ENCODE measurements around the gene NDUFS2.
"Not testable (repeated sequence)": the region's sequence is repeated elsewhere in the genome, so short reads cannot be mapped to it uniquely, and the experiment has no call there.

The NDUFS2 gene

DNA sequence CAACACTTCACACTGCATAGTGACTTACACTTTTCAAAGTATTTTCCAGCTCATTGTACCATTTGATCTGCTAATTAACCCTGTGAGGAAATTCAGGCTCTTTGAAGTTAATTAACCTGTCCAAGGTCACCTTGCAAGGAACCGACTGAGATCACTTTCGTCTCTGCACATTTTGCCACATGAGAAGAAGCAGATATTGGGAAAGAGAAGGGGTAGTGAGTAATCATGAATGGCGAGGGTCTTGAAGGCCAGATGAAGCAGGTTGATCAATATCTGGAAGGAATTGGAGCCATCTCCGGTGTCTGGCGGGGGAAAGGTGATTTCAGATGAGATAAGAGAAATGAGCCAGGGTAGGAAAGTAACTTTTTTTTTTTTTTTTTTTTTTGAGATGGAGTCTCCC, 17.8 kb downstream of the NDUFS2 start:
- no peaks in the 10 kb centered on the region for H3K27me3 ChIP-seq (ENCODE audit: insufficient read depth, low read length)
- H3K79me2 ChIP-seq (ENCODE audit: control insufficient read depth, insufficient read depth, low read length, unreplicated experiment), result no peaks in the 10 kb centered on the region
- H3K4me1 ChIP-seq (ENCODE audit: control insufficient read depth, insufficient read depth, low read length, unreplicated experiment), result peaks cover 23% of the 10 kb centered on the region
- no peaks in the 10 kb centered on the region for H3K36me3 ChIP-seq (ENCODE audit: insufficient read depth, low read length)
- no peak overlapping the region for H3K4me3 ChIP-seq (ENCODE audit: low read depth, low read length)
- H3K27ac ChIP-seq (ENCODE audit: low read depth, low read length), result no peak overlapping the region
- no peak overlapping the region for H2AFZ ChIP-seq (ENCODE audit: low read length, unreplicated experiment)

DNA sequence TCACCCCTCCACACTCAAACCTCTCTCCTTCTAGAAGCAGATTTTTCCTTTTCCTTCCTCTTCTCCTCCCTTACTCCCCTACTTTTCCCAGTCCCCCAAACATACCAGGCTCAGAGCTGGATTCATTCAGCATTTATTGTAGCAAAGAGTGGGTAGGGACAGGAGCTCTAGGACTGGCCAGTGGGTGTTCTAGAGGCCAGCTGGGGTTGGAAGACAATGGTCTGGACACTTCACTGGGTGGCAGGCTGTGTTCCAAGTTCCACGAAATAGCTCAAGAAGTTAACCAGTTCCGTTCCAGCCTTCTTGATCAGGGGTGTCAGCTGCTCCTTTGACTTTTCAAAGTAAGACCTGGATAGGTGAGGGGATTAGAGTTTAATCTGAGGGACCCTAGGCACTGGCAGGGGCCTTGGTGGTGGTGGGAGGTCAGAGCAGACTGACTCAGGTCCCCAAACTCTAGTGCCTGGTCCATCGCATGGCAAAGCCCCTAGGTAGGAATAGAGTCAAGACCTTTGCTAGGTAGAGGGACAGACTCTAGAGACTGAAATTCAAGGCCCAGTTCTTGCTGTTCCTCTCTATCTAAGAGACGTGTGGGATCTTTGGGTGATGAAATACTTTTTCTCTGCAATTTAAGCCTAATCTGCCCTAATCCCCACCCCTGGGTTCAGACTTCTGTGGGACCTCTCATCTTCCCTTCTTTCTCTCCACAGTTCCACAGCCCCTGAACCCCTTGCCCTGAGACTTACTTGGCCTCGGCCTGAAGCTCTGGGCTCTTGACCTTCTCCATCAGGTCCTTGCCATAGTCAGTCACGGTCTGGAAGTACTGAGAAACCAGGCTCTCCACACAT, 20.2 kb downstream of the NDUFS2 start:
- no peak overlapping the region for H3K27ac ChIP-seq (ENCODE audit: low read depth, low read length)
- no peaks in the 10 kb centered on the region for H3K36me3 ChIP-seq (ENCODE audit: insufficient read depth, low read length)
- no peak overlapping the region for H2AFZ ChIP-seq (ENCODE audit: low read length, unreplicated experiment)
- H3K27me3 ChIP-seq (ENCODE audit: insufficient read depth, low read length), result no peaks in the 10 kb centered on the region
- peaks cover 22% of the 10 kb centered on the region for H3K4me1 ChIP-seq (ENCODE audit: control insufficient read depth, insufficient read depth, low read length, unreplicated experiment)
- H3K4me3 ChIP-seq (ENCODE audit: low read depth, low read length), result no peak overlapping the region
- peaks cover 3% of the 10 kb centered on the region for H3K79me2 ChIP-seq (ENCODE audit: control insufficient read depth, insufficient read depth, low read length, unreplicated experiment)

DNA sequence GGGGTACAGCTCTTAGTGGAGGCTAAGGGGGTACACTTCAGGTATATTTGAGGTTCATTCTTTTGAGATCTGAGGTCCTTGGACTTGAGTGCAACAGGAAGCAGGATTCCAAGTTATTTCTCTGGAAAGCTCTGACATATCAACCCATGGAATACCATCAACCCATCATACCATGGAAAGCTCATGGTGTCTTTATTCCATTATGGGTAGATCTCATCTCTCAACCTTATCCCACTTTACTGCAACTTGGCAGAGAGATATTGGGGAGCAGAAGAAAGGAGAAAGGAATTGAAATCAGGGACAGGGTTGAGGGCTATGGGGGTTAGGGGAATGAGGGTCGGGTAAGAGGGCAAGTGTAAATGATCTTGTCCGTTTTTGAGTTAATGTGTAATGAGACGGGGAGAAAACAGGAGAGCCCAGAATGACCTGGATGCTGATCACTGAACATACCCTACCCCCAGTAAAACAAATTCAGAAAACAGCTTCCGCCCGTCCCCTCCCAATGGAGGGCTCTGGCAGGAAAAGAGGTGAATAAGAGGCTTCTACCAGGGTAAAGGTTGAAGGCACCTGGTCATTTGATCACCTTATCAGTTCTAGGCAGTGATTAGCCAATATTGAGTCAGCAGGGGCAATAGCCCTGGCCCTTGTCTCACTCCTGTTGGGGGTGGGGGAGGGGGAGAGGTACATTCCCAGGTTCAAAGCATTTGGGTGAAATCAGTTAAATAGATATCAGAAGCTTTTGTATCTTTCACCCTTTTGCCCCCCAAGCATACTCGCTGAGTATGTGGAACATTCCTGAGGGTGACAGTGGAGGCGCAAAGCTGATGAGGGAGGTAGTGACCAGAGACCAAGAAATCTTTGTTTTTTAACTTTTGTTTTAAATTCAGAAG, 21.9 kb downstream of the NDUFS2 start:
- no peak overlapping the region for H2AFZ ChIP-seq (ENCODE audit: low read length, unreplicated experiment)
- no peak overlapping the region for H3K4me3 ChIP-seq (ENCODE audit: low read depth, low read length)
- no peaks in the 10 kb centered on the region for H3K27me3 ChIP-seq (ENCODE audit: insufficient read depth, low read length)
- peaks cover 17% of the 10 kb centered on the region for H3K4me1 ChIP-seq (ENCODE audit: control insufficient read depth, insufficient read depth, low read length, unreplicated experiment)
- H3K36me3 ChIP-seq (ENCODE audit: insufficient read depth, low read length), result no peaks in the 10 kb centered on the region
- peaks cover 3% of the 10 kb centered on the region for H3K79me2 ChIP-seq (ENCODE audit: control insufficient read depth, insufficient read depth, low read length, unreplicated experiment)
- H3K27ac ChIP-seq (ENCODE audit: low read depth, low read length), result no peak overlapping the region

DNA sequence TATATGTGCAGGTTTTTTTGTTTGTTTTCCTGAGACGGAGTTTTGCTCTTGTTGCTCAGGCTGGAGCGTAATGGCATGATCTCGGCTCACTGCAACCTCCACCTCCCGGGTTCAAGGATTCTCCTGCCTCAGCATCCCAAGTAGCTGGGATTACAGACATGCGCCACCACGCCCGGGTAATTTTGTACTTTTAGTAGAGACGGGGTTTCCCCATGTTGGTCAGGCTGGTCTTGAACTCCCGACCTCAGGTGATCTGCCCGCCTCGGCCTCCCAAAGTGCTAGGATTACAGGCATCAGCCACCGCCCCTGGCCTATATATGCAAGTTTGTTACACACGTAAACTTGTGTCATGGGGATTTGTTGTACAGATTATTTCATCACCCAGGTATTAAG, 22.5 kb downstream of the NDUFS2 start:
- not testable (repeated sequence) for H2AFZ ChIP-seq (ENCODE audit: low read length, unreplicated experiment); H3K27ac ChIP-seq (ENCODE audit: low read depth, low read length); H3K36me3 ChIP-seq (ENCODE audit: insufficient read depth, low read length); H3K27me3 ChIP-seq (ENCODE audit: insufficient read depth, low read length); H3K4me3 ChIP-seq (ENCODE audit: low read depth, low read length); H3K79me2 ChIP-seq (ENCODE audit: control insufficient read depth, insufficient read depth, low read length, unreplicated experiment)
- H3K4me1 ChIP-seq (ENCODE audit: control insufficient read depth, insufficient read depth, low read length, unreplicated experiment), result peaks cover 17% of the 10 kb centered on the region

DNA sequence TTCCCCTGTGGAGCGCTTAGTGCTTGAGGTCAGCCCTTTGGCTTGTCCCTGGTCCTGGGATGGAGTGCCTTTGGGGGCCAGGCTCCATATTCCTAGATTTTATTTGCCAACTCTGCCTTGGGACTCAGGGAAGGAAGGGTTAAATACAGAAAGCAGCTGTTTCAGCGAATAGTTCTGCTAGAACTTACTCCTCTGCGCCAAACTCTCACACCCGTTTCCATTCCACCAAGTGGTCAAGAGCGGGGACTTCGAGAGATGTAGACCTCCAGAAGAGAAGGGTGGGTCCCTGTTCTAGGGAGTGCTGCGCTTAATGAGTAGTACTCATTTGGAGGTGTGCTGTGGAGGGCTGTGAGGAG, 23.0 kb downstream of the NDUFS2 start:
- Histone ChIP-seq H3K27ac (ENCODE audit: low read depth, low read length) (peak overlapping the region; percentile 36; the same call in 1 of the 2 replicates), H3K4me1 (ENCODE audit: control insufficient read depth, insufficient read depth, low read length, unreplicated experiment) (peaks cover 17% of the 10 kb centered on the region), H3K4me3 (ENCODE audit: low read depth, low read length) (peak overlapping the region; percentile 10; the same call in 1 of the 2 replicates), H3K79me2 (ENCODE audit: control insufficient read depth, insufficient read depth, low read length, unreplicated experiment) (peaks cover 3% of the 10 kb centered on the region), H3K36me3 (ENCODE audit: insufficient read depth, low read length) (no peaks in the 10 kb centered on the region), H3K27me3 (ENCODE audit: insufficient read depth, low read length) (no peaks in the 10 kb centered on the region), H2AFZ (ENCODE audit: low read length, unreplicated experiment) (peak overlapping the region; percentile 76)

DNA sequence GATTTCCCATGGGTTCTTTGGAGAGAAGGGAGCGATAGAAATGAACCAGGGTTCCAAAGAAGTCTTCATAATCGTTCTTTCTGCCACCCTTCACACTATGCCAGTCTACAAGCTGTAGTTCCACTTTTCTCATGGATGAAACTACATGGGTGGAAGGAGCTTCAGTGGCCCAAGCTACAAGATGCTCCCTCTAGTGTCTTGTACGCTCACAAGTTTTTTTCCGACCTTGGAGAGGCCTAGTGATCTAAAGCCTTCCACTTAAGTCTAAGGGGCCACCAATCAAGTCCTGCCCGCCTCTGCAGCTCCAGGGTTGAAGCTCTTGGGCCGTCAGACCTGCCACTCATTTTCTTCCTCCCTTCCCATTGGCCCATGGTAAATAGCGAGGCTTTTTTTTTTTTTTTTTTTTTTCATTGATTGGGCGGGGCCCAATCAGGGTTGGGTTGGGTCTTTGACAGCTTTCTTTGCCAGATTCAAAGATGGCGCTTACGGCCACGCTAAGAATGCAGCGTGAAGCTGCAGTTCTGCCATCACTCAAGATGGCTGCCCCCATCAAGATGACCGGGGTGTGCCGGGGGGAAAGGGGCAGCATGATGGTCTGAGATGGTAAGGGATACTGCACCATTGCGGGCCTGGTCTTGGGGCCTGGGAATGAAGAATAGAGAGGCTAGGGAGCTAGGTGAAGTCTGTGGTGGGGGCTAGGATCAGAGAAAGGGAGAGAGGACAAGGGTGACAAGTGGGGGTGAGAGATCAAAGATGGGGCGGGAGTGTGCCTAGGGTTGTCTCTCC, 23.6 kb downstream of the NDUFS2 start, which contains the start of gene TOMM40L:
TSS of gene TOMM40L (plus strand) at position 527 of the 786 bp plus-strand sequence. CDS start 430 bp downstream, outside the sequence.
- H3K36me3 ChIP-seq (ENCODE audit: insufficient read depth, low read length), result no peaks in the 10 kb centered on the region
- H3K27ac ChIP-seq (ENCODE audit: low read depth, low read length), result peak within 1 kb of the TSS; percentile 52
- H3K4me3 ChIP-seq (ENCODE audit: low read depth, low read length), result peak within 1 kb of the TSS; percentile 93
- H3K79me2 ChIP-seq (ENCODE audit: control insufficient read depth, insufficient read depth, low read length, unreplicated experiment), result peaks cover 3% of the 10 kb centered on the region
- H3K27me3 ChIP-seq (ENCODE audit: insufficient read depth, low read length), result no peaks in the 10 kb centered on the region
- H2AFZ ChIP-seq (ENCODE audit: low read length, unreplicated experiment), result peak within 1 kb of the TSS; percentile 98
- H3K4me1 ChIP-seq (ENCODE audit: control insufficient read depth, insufficient read depth, low read length, unreplicated experiment), result peaks cover 17% of the 10 kb centered on the region

DNA sequence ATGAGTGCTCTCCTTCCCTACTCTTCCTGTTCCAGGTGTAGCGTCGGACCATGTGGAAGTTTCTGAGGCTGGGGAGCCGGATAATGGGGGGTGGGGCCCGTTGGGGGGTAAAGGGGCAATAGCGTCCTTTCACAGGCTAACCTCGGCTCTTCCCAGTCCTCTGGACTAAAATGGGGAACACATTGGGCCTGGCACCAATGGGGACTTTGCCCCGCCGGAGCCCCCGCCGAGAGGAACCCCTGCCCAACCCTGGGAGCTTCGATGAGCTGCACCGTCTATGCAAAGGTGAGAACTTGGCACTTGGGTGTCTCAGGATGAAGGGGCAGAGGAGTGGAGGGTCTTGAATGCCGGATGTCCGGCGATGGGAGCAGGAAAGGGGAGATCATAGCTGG, 24.1 kb downstream of the NDUFS2 start:
- Histone ChIP-seq H3K4me1 (ENCODE audit: control insufficient read depth, insufficient read depth, low read length, unreplicated experiment) (peaks cover 17% of the 10 kb centered on the region), H3K4me3 (ENCODE audit: low read depth, low read length) (peak overlapping the region; percentile 93), H2AFZ (ENCODE audit: low read length, unreplicated experiment) (peak overlapping the region; percentile 98), H3K79me2 (ENCODE audit: control insufficient read depth, insufficient read depth, low read length, unreplicated experiment) (peaks cover 3% of the 10 kb centered on the region), H3K27me3 (ENCODE audit: insufficient read depth, low read length) (no peaks in the 10 kb centered on the region), H3K36me3 (ENCODE audit: insufficient read depth, low read length) (no peaks in the 10 kb centered on the region), H3K27ac (ENCODE audit: low read depth, low read length) (peak overlapping the region; percentile 52)

DNA sequence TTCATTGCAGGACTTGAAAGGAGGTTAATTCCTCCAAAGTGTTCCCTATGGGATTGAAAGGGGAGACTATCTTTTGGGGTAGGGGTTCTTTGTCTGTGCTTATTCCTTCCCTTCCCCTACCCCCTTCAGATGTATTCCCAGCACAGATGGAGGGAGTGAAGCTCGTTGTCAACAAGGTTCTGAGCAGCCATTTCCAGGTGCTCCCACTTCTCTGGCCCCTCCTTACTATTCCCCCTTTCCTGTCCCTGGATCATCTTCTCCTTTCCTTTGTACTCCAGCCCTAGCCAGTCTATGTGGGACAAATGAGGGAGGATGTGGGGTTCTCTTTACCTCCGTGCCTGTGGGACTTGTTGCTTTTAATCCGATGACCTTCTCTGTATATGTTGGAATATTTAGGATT, 24.6 kb downstream of the NDUFS2 start:
- Histone ChIP-seq H3K36me3 (ENCODE audit: insufficient read depth, low read length) (no peaks in the 10 kb centered on the region), H3K4me3 (ENCODE audit: low read depth, low read length) (peak overlapping the region; percentile 93), H3K27ac (ENCODE audit: low read depth, low read length) (peak overlapping the region; percentile 52), H3K27me3 (ENCODE audit: insufficient read depth, low read length) (no peaks in the 10 kb centered on the region), H3K79me2 (ENCODE audit: control insufficient read depth, insufficient read depth, low read length, unreplicated experiment) (peaks cover 3% of the 10 kb centered on the region), H2AFZ (ENCODE audit: low read length, unreplicated experiment) (peak overlapping the region; percentile 98), H3K4me1 (ENCODE audit: control insufficient read depth, insufficient read depth, low read length, unreplicated experiment) (peaks cover 17% of the 10 kb centered on the region)

DNA sequence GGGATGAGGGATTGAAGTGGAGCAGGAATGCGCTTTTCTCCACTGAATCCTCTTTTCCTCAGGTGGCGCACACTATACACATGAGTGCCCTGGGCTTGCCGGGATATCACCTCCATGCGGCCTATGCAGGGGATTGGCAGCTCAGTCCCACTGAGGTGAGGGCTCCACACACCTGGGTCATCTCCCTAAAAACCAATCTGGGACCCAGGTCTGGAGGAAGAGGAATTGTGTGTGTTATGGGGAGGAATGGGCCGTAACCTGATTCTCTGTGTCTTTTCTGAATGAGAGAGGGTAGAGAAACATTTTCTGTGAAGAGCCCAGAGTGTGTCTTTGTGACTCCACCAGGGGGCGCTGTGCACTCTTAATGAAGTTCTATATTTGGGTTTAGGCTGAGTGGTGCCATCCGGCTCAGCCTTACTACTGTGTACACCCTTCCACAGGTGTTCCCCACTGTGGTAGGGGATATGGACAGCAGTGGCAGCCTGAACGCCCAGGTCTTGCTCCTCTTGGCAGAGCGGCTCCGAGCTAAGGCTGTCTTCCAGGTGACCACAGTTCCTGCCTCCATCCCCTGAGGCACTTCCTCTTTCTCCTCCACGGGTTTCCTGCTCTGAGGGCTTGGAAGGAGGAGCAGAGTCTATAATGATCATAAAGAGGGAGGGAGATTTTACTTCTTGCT, 25.2 kb downstream of the NDUFS2 start:
- H3K4me3 ChIP-seq (ENCODE audit: low read depth, low read length), result peak overlapping the region; percentile 93
- H3K27me3 ChIP-seq (ENCODE audit: insufficient read depth, low read length), result no peaks in the 10 kb centered on the region
- H3K27ac ChIP-seq (ENCODE audit: low read depth, low read length), result peak overlapping the region; percentile 52
- H3K79me2 ChIP-seq (ENCODE audit: control insufficient read depth, insufficient read depth, low read length, unreplicated experiment), result peaks cover 3% of the 10 kb centered on the region
- no peaks in the 10 kb centered on the region for H3K36me3 ChIP-seq (ENCODE audit: insufficient read depth, low read length)
- peaks cover 17% of the 10 kb centered on the region for H3K4me1 ChIP-seq (ENCODE audit: control insufficient read depth, insufficient read depth, low read length, unreplicated experiment)
- H2AFZ ChIP-seq (ENCODE audit: low read length, unreplicated experiment), result peak overlapping the region; percentile 87

DNA sequence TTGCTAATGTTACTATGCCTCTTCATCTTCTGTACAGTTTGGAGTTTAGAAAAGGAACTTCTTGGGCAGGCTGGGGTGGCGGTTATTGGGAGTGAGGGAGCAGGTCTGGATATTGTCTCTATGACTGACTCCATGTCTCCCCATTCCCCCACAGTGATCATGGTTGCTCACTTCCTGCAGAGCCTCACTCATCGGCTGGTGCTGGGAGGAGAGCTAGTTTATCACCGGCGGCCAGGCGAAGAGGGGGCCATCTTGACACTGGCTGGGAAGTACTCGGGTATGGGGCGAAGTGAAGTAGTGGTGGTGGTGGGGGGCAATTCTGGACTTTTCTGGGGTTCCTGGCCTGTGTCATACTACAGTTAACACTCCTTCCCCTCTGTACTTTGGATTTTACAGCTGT, 25.9 kb downstream of the NDUFS2 start:
- peaks cover 17% of the 10 kb centered on the region for H3K4me1 ChIP-seq (ENCODE audit: control insufficient read depth, insufficient read depth, low read length, unreplicated experiment)
- H3K27ac ChIP-seq (ENCODE audit: low read depth, low read length), result no peak overlapping the region
- H3K79me2 ChIP-seq (ENCODE audit: control insufficient read depth, insufficient read depth, low read length, unreplicated experiment), result peaks cover 3% of the 10 kb centered on the region
- no peaks in the 10 kb centered on the region for H3K36me3 ChIP-seq (ENCODE audit: insufficient read depth, low read length)
- no peaks in the 10 kb centered on the region for H3K27me3 ChIP-seq (ENCODE audit: insufficient read depth, low read length)
- H3K4me3 ChIP-seq (ENCODE audit: low read depth, low read length), result no peak overlapping the region
- H2AFZ ChIP-seq (ENCODE audit: low read length, unreplicated experiment), result no peak overlapping the region
